HK-2 (cell line): Measurements from ENCODE around the gene PRSS48.
"Not testable (repeated sequence)": the region's sequence is repeated elsewhere in the genome, so short reads cannot be mapped to it uniquely, and the experiment has no call there.

Experiments
- DNase-seq: peaks from one replicate; pipeline ENCODE4 v3.0.0-alpha.2; 2018; ENCODE audit not compliant: unreplicated experiment

Gene PRSS48, protein sequence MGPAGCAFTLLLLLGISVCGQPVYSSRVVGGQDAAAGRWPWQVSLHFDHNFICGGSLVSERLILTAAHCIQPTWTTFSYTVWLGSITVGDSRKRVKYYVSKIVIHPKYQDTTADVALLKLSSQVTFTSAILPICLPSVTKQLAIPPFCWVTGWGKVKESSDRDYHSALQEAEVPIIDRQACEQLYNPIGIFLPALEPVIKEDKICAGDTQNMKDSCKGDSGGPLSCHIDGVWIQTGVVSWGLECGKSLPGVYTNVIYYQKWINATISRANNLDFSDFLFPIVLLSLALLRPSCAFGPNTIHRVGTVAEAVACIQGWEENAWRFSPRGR

DNA sequence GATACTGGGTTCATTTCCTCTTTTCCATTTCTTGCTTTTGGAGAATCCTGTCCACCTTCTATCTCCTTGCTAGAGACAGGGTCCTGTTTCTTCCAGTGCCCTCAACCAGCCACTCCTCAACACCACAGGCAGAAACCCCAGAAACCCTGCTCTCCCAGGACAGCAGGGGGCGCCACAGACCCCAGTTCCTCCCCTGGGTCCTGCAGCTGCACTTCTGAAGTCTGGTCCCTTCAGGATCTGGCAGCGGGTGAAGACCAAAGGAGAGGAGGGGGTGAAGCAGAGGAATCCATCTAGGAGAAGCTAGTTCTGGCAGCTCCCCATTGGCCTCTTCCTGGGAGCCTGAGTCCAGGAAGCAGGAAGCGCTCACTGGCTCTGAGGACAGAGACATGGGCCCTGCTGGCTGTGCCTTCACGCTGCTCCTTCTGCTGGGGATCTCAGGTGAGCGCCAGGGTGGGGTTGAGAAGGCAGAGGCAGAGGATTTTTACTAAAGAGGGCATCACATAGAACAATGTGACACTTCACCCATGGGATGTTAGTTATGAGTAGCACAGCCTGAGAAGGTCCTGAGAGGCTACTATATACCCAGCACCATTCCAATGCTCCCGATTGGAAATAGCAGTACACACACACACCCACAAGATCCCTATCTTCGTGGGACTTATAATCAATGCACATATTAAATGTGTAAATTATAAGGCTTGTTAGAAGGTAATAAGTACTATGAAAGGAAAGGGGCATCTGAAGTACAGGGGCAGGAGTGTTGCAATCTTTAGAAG is at the start of gene PRSS48:
Gene PRSS48, plus strand, starts transcription at position 375 of the 776 bp plus-strand sequence. Its CDS starts 12 bp downstream, at position 387.
- DNase-seq: peak; percentile 67

GRCh38 chr4:151227172-151227571 is 49.8 kb upstream of the PRSS48 start:
- no peak for DNase-seq

DNA sequence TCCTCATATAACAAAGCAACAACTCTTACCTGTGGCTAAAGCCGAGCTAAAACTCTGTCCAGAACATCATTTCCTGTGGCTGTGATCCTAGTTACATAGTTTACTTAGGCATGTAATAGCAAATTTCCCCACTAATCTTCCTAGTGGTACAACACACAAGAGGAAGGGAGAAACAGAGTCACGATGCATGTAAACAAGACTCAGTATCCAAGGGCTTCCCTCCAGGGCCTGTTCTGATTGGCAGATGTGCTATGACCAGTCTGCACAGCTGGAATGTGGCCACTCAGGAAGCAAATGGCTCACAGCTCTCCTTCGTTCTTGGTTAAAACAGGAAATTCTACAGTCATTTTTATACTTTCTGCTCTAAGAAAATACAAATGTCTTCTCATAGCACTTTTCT is 49.2 kb upstream of the PRSS48 start:
- peak; percentile 5 for DNase-seq

DNA sequence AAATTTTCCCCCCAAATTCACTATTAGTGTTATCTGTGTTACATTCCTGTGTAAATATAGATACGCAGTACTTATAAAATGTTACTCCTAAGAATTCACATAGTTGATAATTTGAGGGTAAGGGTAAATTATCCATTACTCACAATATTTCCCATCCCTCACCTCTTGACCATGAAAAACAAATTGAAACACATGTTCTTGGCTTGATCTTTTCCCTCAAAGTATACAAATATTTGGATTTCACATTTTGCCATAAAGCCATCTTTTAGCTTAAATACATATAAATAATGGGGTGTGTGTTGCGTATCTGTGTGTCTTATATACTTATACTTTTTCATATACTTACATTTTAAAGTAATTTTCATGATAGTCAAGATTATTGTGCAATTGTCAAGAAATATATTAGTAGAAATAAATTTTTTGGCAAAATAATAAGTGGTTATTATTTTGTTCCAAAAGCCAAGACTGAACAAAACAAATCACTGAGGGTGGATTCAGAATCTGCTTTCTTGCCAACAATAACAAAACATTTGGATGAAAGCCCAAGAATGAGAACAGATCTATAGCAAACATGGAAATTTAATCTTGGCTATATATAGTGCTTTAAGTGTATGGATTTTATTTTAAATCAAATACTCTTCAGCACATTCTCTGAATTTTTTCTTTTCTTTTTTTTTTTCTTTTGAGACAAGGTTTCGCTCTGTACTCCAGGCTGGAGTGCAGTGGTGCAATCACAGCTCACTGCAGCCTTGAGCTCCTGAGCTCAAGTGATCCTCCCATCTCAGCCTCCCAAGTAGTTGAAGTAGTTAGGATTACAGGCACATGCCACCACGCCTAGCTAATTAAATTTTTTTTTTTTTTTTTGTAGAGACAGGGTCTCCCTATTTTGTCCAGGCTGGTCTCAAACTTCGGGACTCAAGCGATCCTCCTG is 48.5 kb upstream of the PRSS48 start:
- DNase-seq: no peak

GRCh38 chr4:151231915-151232595 is 44.9 kb upstream of the PRSS48 start:
- DNase-seq: no peak

DNA sequence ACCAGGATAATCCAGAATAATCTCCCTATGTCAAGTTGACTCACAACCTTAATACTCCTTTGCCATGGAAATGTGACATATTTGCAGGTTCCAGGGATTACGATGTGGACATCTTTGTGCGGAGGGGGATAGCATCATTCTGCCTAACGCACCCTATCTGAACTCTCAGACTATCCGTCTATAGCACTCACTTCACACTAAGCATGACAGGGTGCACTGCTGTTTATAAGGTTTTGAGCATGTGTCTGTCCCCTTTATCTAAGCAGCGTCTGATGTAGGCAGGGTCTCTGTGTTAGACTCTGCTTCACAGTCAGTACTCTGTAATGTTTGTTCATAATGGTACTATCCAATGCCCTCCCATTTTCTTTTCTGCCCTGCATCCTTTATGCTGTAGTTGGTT is 43.4 kb upstream of the PRSS48 start:
- DNase-seq: no peak

DNA sequence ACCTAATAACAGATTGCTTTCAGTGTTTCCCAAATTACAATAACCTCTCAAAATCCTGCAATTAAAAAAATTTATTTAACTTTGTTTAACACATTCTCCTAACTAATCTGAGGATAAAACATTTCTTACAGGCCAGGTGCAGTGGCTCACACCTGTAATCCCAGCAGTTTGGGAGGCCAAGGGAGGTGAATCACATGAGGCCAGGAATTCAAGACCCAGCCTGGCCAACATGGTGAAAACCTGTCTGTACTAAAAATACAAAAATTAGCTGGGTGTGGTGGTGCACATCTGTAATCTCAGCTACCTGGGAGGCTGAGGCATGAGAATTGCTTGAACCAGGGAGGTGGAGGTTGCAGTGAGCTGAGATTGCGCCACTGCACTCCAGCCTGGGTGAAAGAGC is 41.6 kb upstream of the PRSS48 start:
- DNase-seq: not testable (repeated sequence)

DNA sequence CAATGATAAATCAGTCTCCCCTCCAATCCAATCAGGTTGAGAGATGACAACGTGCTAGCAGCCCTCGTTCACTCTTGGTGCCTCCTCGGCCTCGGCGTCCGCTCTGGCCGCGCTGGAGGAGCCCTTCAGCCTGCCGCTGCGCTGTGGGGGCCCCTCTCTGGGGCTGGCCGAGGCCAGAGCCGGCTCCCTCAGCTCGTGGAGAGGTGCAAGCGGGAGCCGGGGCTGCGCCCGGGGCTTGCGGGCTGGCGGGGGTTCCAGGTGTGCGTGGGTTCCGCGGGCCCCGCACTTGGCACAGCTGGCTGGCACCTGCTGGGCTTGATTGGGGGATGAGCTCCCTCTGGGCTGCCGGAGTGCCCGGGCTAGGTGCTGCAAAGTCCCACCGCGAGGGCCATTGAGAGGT is 40.9 kb upstream of the PRSS48 start:
- no peak for DNase-seq

- DNase-seq: no peak
Measured at GRCh38 chr4:151238477-151238876, 38.5 kb upstream of the PRSS48 start.

DNA sequence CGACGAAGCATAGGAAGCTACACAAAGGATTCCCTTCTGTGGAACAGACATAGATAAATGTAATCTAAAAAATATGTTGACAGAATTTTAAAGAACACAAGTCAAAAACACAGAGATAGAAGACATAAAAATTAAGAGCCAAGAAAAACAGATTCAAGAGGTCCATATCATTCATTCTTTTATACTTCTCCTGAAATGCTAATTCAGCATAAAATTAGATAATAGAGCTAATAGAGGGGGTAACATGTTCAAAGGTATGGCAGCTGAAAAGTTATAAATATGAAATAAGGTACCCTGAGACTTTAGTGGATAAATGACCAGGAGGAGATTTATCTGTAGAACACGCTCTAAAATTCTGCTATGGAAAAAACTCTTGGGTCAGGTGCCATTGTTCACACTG is 37.4 kb upstream of the PRSS48 start:
- DNase-seq: no peak

DNA sequence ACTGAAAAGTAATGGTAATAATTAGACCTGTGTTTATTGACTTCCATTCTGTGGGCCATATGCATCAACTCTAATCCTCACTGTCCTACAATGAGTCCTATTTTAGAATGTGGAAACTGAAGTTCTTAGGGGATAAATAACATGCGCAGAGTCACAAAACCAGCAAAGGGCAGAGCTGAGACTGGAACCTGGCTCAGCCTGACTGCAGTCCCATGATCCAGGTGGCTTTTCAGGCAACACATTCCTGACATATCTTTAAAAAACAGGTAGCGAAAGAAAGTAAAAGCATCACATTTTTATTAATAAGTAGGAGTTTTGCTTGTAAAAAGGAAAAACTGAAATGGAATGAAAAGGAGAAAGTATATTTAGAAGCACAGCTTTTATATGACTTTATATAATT is 34.7 kb upstream of the PRSS48 start:
- DNase-seq: no peak

GRCh38 chr4:151246742-151247141 is 30.2 kb upstream of the PRSS48 start:
- no peak for DNase-seq

DNA sequence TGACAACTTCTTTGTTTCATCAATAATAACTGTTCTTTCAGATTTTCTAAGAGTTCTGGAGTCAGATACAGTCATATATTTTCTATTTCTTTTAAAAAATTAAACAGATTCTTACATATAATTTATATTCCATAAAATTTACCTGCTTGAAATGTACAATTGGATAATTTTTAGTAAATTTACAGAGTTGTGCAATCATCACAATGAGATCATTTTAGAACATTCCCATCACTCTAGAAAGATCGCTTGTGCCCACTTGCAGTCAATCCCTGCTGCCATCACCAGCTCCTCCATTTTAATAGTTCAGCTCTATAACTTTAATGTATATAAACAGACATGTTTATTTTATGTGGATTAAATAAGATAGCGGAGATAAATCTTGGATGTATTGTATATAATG is 29.6 kb upstream of the PRSS48 start:
- DNase-seq: no peak

DNA sequence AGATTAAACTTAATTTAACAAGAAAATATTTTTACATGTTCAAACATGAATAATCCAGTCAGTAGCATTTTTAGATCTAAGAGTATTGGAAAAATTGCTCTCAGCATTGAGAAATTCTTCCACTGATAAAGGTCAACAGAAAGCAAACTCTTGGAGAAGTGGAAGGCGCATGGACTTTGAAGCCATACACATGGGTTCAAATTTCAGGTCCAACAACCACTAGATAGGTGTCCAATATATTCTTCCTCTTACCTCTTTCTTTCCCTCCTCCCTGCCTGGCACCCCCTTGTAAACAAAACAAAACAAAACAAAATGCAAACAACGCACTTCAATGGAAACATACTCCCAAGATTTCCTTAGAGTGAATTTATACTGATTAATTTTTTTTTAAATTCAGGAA is 28.4 kb upstream of the PRSS48 start:
- DNase-seq: no peak

DNA sequence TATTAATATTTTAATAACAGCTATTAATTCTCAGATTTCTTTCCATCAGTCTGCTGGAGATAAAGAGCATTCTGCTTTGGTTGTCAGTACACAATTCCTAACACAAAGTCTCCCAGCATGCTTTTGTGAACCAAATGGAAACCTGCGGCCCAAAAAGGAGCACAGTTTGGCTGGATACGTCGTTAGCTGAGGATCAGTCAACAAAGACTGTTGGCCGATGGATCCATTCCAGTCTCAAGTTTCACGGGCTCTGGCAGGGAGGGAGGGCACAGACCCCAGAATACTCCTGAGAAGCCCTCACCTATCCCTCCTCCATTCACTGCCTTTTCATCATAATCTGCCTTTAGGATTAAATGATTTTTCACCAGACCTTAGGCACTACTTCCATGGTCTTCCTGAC is 26.3 kb upstream of the PRSS48 start:
- DNase-seq: no peak

DNA sequence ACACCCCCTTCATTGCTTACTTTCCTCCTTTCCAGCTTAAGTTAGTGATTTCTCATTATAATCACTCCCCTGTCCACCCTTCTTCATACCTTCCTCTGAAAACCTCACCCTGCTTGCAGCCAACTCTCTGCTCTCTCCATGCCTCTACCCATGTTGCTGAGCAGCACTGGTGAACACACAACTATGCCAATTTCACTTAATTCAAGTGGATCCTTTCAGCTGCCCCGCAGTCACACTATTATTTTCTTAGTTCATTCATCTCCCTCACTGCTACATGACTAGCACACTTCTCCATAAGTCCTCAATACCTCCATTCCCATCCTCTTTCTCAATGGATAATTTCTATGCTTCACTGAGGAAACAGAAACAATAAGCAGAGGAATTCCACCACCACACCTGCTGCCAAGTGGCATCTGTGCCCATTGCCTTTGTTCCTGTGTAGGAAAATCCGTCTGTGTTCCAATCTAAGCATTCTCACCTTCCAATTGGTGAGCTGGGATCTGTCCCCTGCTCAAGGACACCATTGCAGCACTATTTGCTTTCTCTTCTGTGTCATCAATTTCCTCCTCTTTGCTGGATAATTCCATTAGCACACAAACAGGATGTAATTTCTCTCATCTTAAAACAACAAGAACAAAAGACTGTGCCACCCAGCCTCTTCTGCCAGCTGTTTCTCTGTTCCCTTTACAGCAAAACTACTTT is 25.2 kb upstream of the PRSS48 start:
- no peak for DNase-seq

GRCh38 chr4:151255226-151255625 is 21.7 kb upstream of the PRSS48 start:
- not testable (repeated sequence) for DNase-seq

- DNase-seq: not testable (repeated sequence)
Measured at GRCh38 chr4:151255680-151256079, 21.3 kb upstream of the PRSS48 start.

DNA sequence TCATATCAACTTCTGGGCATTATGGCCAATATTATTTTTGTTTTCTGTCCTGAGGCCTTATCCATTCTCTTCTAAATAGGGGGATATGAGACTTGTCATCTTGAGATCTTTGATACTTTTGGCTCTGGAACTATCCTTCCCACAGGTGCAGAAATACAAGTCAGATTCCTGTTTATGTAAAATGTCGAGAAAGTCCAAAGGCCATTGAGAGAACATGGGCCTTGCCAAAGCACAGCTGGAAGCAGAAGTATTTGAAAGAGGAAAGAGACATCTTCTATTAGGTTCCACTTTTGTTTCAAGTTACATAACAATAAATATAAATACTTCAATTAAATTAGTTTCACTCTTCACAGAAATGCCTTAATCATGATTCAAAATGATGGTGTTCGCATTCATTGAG is 20.8 kb upstream of the PRSS48 start:
- DNase-seq: no peak

DNA sequence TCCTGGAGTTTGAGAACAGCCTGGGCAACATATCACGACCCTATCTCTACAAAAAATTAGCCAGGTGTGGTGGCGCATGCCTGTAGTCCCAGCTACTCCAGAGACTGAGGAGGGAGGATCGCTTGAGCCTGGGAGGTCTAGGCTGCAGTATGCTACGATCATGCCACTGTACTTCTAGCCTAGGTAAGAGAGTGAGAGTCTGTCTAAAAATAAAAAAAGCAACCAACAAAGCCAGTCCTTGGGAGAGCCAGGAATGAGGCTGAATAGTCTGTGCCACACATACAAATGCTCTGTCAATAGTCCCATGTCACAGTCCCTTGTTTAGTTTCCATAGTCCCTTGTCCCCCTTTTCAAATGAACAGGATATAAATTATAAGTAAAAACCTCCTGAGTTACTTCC is 19.3 kb upstream of the PRSS48 start:
- no peak for DNase-seq

DNA sequence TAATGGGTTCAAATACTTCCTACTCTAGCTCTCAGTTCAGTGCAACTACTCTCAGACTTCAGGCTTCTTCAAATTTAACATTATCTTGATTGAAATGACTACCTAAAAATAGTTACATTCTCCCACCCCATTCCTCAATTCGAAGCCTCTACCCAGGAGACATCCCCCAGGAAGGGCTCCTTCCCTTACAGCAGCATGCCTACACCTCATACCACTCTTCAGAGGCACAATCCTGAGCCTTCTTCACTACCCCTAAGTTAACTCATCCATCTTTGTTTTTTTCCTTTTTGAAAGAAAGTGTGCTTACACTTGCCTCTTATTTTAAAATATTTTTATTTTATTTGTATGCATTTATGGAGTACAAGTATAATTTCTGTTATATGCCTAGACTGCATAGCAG is 17.2 kb upstream of the PRSS48 start:
- DNase-seq: no peak
